ENCODE data around the gene CFAP92. TPM values are rescaled to one million over a fixed set of nuclear protein-coding genes. Genes with fewer than 3 reads are reported as not detected.

The CFAP92 gene
- total RNA-seq, 3 donors from 2014 or later, result 1.1 to 1.5 (median 1.3) TPM

DNA sequence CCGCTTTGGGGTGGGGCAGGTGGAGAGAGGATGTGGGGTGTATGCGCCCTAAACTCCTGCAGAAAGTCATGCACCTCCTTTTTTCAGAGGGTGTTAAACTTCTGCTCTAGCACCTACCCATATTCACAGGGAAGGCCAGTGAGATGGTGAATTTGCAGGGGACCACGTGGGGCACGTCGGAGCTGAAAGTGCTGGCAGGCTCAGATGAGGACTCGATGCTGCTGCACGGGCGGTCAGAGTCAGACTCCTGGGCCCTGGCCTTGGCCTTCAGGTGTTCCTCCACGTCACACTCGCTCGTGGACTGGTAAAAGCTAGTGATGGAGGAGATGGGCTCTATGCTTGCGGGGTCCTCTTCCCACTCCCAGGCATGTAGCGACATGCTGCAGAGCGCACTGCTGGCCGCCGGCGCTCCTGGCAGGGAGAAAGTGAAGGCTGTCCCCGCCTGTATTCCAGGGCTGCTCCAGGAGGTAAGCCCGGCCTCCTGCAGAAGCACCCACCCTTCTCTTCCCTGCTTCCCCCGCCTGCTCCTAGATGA is 883 bp downstream of the CFAP92 start:
- peak in 1 of 3 donors; percentile 50 for DNase-seq
- Histone ChIP-seq H3K36me3 (ENCODE audit: low read depth) (no peaks in the 10 kb centered on the region), H3K9me3 (no peaks in the 10 kb centered on the region), H3K4me3 (no peak overlapping the region), H3K4me1 (ENCODE audit: low read depth) (peaks cover 15% of the 10 kb centered on the region)
- peak; percentile 31 for ATAC-seq
- intact Hi-C loops (cut with DNase I, micrococcal nuclease), result no loop called here
- TF ChIP-seq, protein P1, sequence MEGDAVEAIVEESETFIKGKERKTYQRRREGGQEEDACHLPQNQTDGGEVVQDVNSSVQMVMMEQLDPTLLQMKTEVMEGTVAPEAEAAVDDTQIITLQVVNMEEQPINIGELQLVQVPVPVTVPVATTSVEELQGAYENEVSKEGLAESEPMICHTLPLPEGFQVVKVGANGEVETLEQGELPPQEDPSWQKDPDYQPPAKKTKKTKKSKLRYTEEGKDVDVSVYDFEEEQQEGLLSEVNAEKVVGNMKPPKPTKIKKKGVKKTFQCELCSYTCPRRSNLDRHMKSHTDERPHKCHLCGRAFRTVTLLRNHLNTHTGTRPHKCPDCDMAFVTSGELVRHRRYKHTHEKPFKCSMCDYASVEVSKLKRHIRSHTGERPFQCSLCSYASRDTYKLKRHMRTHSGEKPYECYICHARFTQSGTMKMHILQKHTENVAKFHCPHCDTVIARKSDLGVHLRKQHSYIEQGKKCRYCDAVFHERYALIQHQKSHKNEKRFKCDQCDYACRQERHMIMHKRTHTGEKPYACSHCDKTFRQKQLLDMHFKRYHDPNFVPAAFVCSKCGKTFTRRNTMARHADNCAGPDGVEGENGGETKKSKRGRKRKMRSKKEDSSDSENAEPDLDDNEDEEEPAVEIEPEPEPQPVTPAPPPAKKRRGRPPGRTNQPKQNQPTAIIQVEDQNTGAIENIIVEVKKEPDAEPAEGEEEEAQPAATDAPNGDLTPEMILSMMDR (IDR thresholded peaks at IDR 0.05), result no peak

DNA sequence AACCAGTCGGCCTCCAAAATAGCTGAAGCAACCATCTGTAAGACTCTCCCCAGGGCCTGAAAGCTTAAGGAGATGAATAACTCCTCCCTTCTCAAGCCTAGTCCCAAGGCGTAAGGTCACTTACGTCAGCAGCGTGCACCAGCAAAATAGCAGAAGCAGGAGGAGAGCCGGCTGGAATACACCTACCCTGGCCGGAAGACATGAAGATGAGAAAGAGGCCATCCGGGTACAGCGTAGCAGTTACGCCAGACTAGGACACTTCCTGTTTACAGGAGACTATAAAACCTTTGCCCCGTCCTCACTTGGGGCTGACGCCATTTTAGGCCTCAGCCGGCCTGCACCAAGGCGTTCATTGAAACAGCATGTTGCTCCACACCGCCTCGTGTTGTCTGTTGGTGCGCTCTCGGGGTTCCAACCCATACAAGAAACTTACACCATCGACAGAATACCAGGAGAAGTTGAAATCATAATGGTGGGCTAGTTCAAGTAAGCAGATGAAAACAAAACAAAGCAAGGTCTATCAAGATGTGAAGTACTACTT is 2.5 kb downstream of the CFAP92 start:
- ATAC-seq, result no peak
- intact Hi-C loops (cut with DNase I, micrococcal nuclease), result no loop called here
- Histone ChIP-seq H3K4me3 (no peak overlapping the region), H3K4me1 (ENCODE audit: low read depth) (peaks cover 15% of the 10 kb centered on the region), H3K36me3 (ENCODE audit: low read depth) (no peaks in the 10 kb centered on the region), H3K9me3 (no peaks in the 10 kb centered on the region)
- DNase-seq, result peak in 1 of 3 donors; percentile 44
- TF ChIP-seq, protein P1 (IDR thresholded peaks at IDR 0.05), result no peak

DNA sequence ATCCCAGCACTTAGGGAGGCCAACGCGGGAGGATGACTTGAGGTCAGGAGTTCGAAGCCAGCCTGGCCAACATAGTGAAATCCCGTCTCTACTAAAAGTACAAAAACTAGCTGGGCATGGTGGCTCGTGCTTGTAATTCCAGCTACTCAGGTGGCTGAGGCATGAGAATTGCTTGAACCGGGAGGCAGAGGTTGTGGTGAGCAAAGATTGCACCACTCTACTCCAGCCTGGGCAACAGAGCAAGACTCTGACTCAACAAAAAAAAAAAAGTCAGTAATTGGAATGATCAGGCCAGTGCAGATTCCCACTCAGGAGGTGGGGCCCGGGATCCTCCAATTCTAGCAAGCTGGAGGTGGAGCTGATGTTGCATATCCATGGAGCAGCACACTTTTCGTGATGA is 5.6 kb downstream of the CFAP92 start:
- ATAC-seq, result no peak
- H3K36me3 ChIP-seq (ENCODE audit: low read depth), result no peaks in the 10 kb centered on the region
- H3K4me3 ChIP-seq, result no peak overlapping the region
- peaks cover 2% of the 10 kb centered on the region for H3K4me1 ChIP-seq (ENCODE audit: low read depth)
- TF ChIP-seq, protein P1 (IDR thresholded peaks at IDR 0.05), result no peak
- intact Hi-C loops (cut with DNase I, micrococcal nuclease), result no loop called here
- H3K9me3 ChIP-seq, result no peaks in the 10 kb centered on the region
- DNase-seq, result no peak

DNA sequence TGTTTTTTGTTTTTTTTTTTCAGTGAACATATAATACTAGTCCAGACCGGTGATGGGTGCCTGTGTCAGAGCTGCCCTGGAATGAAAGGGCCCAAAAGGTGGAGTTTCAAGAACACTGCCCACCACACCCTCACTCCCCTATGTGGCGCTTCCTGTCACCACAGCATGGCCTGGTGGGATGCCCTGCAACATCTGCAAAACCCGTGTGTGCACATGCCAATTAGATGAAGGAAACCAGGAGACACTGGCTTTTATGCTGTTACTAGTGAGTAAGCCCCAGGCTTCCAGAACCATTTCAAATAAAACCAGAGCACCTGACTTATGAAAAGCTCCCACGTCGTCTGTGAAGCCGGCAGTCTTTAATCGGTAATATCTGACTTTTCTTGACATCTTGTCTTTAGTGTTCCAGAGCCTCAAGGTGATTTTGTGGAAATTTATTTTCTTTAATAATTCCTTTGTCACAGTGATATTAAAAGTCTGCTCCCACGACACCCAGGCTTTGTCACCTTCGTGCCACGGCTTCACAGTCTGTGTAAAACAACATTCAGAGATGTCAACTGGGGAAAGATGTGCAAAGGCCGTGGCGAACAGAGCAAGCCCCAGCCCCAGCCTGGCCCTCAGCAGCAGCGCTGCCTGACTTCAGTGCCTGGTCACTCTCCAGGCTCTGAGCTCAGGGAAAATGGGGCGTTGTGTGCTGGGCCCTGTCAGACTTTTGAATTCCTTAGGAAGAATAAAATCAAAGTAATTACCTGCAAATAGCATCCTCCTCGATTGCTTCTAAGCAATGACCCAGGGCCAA is 6.4 kb downstream of the CFAP92 start:
- intact Hi-C loops (cut with DNase I, micrococcal nuclease), result no loop called here
- TF ChIP-seq, protein P1 (IDR thresholded peaks at IDR 0.05), result no peak
- Histone ChIP-seq H3K4me3 (no peak overlapping the region), H3K36me3 (ENCODE audit: low read depth) (no peaks in the 10 kb centered on the region), H3K4me1 (ENCODE audit: low read depth) (no peaks in the 10 kb centered on the region), H3K9me3 (no peaks in the 10 kb centered on the region)
- ATAC-seq (no peak), DNase-seq (no peak)

DNA sequence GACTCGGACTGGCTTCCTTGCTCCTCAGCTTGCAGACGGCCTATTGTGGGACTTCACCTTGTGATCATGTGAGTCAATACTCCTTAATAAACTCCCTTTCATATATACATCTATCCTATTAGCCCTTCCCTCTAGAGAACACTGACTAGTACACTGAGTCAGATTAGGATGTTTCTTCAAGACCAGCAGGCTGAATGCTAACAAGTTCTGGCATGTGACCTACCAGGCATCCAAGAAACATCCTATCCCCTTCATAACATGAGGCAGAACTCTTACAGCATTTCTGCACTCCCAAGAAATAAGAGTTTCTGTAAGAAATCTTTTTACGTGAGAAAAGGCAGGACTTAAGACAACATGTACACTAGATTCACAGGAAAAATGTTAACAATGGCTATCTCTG is 9.3 kb downstream of the CFAP92 start:
- Histone ChIP-seq H3K4me3 (no peak overlapping the region), H3K36me3 (ENCODE audit: low read depth) (no peaks in the 10 kb centered on the region), H3K4me1 (ENCODE audit: low read depth) (no peaks in the 10 kb centered on the region), H3K9me3 (no peaks in the 10 kb centered on the region)
- intact Hi-C loops (cut with DNase I, micrococcal nuclease), result no loop called here
- TF ChIP-seq, protein P1 (IDR thresholded peaks at IDR 0.05), result no peak
- ATAC-seq (no peak), DNase-seq (no peak)

Data from mucosa of descending colon (tissue), 3 donors.